DOHH2 (cell line): ENCODE results near the gene ABCC6.
"Not testable (repeated sequence)": the region's sequence is repeated elsewhere in the genome, so short reads cannot be mapped to it uniquely, and the experiment has no call there.

ENCODE experiments used
- CTCF ChIP-seq: fragments of 200-600 bp; sonication (generic); IDR thresholded peaks from one replicate; pipeline ENCODE4 v1.5.1; 2014; ENCODE audit warnings: antibody characterized with exemption, mild to moderate bottlenecking, low read depth, low read length; ENCODE audit not compliant: poor library complexity, severe bottlenecking
- EZH2phosphoT487 ChIP-seq: fragments of 200-600 bp; sonication (generic); IDR thresholded peaks from 2 replicates; pipeline ENCODE4 v1.6.1; 2017; ENCODE audit warnings: borderline replicate concordance, mild to moderate bottlenecking, antibody characterized with exemption, low read length, moderate library complexity, mixed read lengths

GRCh38 chr16:16204552-16204951, 18.7 kb downstream of the ABCC6 start:
- TF ChIP-seq CTCF, EZH2phosphoT487: not testable (repeated sequence)
